HEK293 (cell line): ENCODE results near the gene SEMA4B.

ENCODE experiments used
- CTCF ChIA-PET: fragments of 350-600 bp; formaldehyde crosslinking; extraction: SDS; loops from one replicate; lab custom pipeline; 2021; ENCODE audit warnings: antibody characterized with exemption; lab: Yijun Ruan, JAX
- POLR2A ChIA-PET: fragments of 300-600 bp; formaldehyde crosslinking; extraction: SDS; loops from one replicate; lab custom pipeline; 2020; ENCODE audit warnings: antibody characterized with exemption, inconsistent platforms; lab: Yijun Ruan, JAX
- H3K27ac ChIP-seq: fragments of 200-500 bp; sonication (Bioruptor generic); 2 replicates; pipeline ENCODE4 v1.5.1; 2014; ENCODE audit warnings: low read depth, low read length, control low read depth, inconsistent platforms; ENCODE audit errors: extremely low read depth
- H3K36me3 ChIP-seq, 2 experiments: fragments of 200-500 bp in 1 of 2; sonication (Bioruptor generic) in 1 of 2; 1 replicate in 1 of 2; 2 replicates in 1 of 2; pipeline ENCODE4 v1.5.1; 2014 to 2017; ENCODE audit warnings: inconsistent platforms in 2 of 2, low read length in 2 of 2; ENCODE audit not compliant: control insufficient read depth in 2 of 2, insufficient read depth in 1 of 2
- H3K4me1 ChIP-seq: fragments of 200-500 bp; sonication (Bioruptor generic); 2 replicates; pipeline ENCODE4 v1.5.1; 2014; ENCODE audit warnings: mild to moderate bottlenecking, low read length, inconsistent platforms; ENCODE audit not compliant: control insufficient read depth, insufficient read depth
- H3K4me3 ChIP-seq: 2 replicates; pipeline ENCODE4 v1.5.1; 2011; ENCODE audit warnings: low read depth, mild to moderate bottlenecking, control low read depth, low read length, moderate library complexity
- H3K9me3 ChIP-seq: fragments of 200-500 bp; sonication (Bioruptor generic); 2 replicates; pipeline ENCODE4 v1.5.1; 2014; ENCODE audit warnings: low read depth, low read length, inconsistent platforms; ENCODE audit not compliant: control insufficient read depth, insufficient read depth
- GFI1B ChIP-seq: fragments of 450-650 bp; formaldehyde crosslinking; IDR thresholded peaks from 2 replicates; pipeline ENCODE4 v1.5.1; 2016; ENCODE audit warnings: missing biosample characterization, missing genetic modification characterization
- IKZF3 ChIP-seq: fragments of 450-650 bp; IDR thresholded peaks from 2 replicates; pipeline ENCODE4 v1.5.0; 2018; ENCODE audit warnings: missing biosample characterization, mild to moderate bottlenecking, missing genetic modification characterization, moderate library complexity
- KLF16 ChIP-seq: fragments of 450-650 bp; formaldehyde crosslinking; IDR thresholded peaks from 2 replicates; pipeline ENCODE4 v1.5.1; 2017; ENCODE audit warnings: missing biosample characterization, missing genetic modification characterization
- SP2 ChIP-seq: fragments of 450-650 bp; formaldehyde crosslinking; IDR thresholded peaks from 2 replicates; pipeline ENCODE4 v1.5.1; 2016; ENCODE audit warnings: missing biosample characterization, missing genetic modification characterization
- SP3 ChIP-seq: fragments of 450-650 bp; formaldehyde crosslinking; IDR thresholded peaks from 2 replicates; pipeline ENCODE4 v1.5.1; 2016; ENCODE audit warnings: missing biosample characterization, missing genetic modification characterization
- ZBTB17 ChIP-seq: fragments of 450-650 bp; formaldehyde crosslinking; IDR thresholded peaks from 2 replicates; pipeline ENCODE4 v1.5.1; 2016; ENCODE audit warnings: missing biosample characterization, missing genetic modification characterization
- ZBTB21 ChIP-seq: fragments of 450-650 bp; formaldehyde crosslinking; IDR thresholded peaks from 2 replicates; pipeline ENCODE4 v1.5.1; 2017; ENCODE audit warnings: missing biosample characterization, missing genetic modification characterization
- ZNF140 ChIP-seq: fragments of 450-650 bp; formaldehyde crosslinking; IDR thresholded peaks from 2 replicates; pipeline ENCODE4 v1.5.1; 2016; ENCODE audit warnings: missing biosample characterization, missing genetic modification characterization
- ZNF175 ChIP-seq: fragments of 450-650 bp; formaldehyde crosslinking; IDR thresholded peaks from 2 replicates; pipeline ENCODE4 v1.5.1; 2016; ENCODE audit warnings: missing biosample characterization, missing genetic modification characterization
- ZNF211 ChIP-seq: fragments of 450-650 bp; formaldehyde crosslinking; IDR thresholded peaks from 2 replicates; pipeline ENCODE4 v1.5.1; 2016; ENCODE audit warnings: low read depth, missing biosample characterization, missing genetic modification characterization
- ZNF223 ChIP-seq: fragments of 450-650 bp; formaldehyde crosslinking; IDR thresholded peaks from 2 replicates; pipeline ENCODE4 v1.5.1; 2016; ENCODE audit warnings: missing biosample characterization, missing genetic modification characterization
- ZNF266 ChIP-seq: fragments of 450-650 bp; formaldehyde crosslinking; IDR thresholded peaks from 2 replicates; pipeline ENCODE4 v1.5.1; 2016; ENCODE audit warnings: missing biosample characterization, missing genetic modification characterization, low read depth
- ZNF335 ChIP-seq: fragments of 450-650 bp; formaldehyde crosslinking; conservative IDR thresholded peaks from 2 replicates; pipeline ENCODE4 v1.5.1; 2016; ENCODE audit warnings: missing biosample characterization, missing genetic modification characterization
- ZNF354C ChIP-seq: fragments of 450-650 bp; formaldehyde crosslinking; IDR thresholded peaks from 2 replicates; pipeline ENCODE4 v1.5.1; 2016; ENCODE audit warnings: missing biosample characterization, missing genetic modification characterization, low read depth, borderline replicate concordance
- ZNF426 ChIP-seq: fragments of 450-650 bp; formaldehyde crosslinking; IDR thresholded peaks from 2 replicates; pipeline ENCODE4 v1.5.1; 2017; ENCODE audit warnings: missing biosample characterization, missing genetic modification characterization, mild to moderate bottlenecking, inconsistent platforms, moderate library complexity
- ZNF473 ChIP-seq: fragments of 450-650 bp; formaldehyde crosslinking; IDR thresholded peaks from 2 replicates; pipeline ENCODE4 v1.5.1; 2017; ENCODE audit warnings: missing biosample characterization, missing genetic modification characterization
- ZNF664 ChIP-seq: fragments of 450-650 bp; formaldehyde crosslinking; IDR thresholded peaks from 2 replicates; pipeline ENCODE4 v1.5.1; 2016; ENCODE audit warnings: missing biosample characterization, missing genetic modification characterization
- ZNF785 ChIP-seq: fragments of 450-650 bp; formaldehyde crosslinking; IDR thresholded peaks from 2 replicates; pipeline ENCODE4 v1.5.1; 2016; ENCODE audit warnings: missing biosample characterization, missing genetic modification characterization
- ZNF830 ChIP-seq: fragments of 450-650 bp; IDR thresholded peaks from 2 replicates; pipeline ENCODE4 v1.5.0; 2018; ENCODE audit warnings: missing biosample characterization, missing genetic modification characterization, low read depth, mild to moderate bottlenecking, moderate library complexity
- TF ChIP-seq, protein P1 (sequence below): fragments of 450-650 bp; formaldehyde crosslinking; IDR thresholded peaks from 2 replicates; pipeline ENCODE4 v1.5.1; 2016; ENCODE audit warnings: missing biosample characterization, missing genetic modification characterization
- TF ChIP-seq, protein P2 (sequence below): sonication (generic); formaldehyde crosslinking; IDR thresholded peaks from 2 replicates; pipeline ENCODE4 v1.8.1; 2022; ENCODE audit warnings: mild to moderate bottlenecking, moderate library complexity, missing genetic modification reagents
- TF ChIP-seq, protein P3 (sequence below): fragments of 450-650 bp; formaldehyde crosslinking; IDR thresholded peaks from 2 replicates; pipeline ENCODE4 v1.5.1; 2017; ENCODE audit warnings: missing biosample characterization, missing genetic modification characterization
- TF ChIP-seq, protein P4 (sequence below): fragments of 450-650 bp; formaldehyde crosslinking; IDR thresholded peaks from 2 replicates; pipeline ENCODE4 v1.5.1; 2016; ENCODE audit warnings: missing biosample characterization, missing genetic modification characterization
- TF ChIP-seq, protein P5 (sequence below): fragments of 450-650 bp; formaldehyde crosslinking; IDR thresholded peaks from 2 replicates; pipeline ENCODE4 v1.5.1; 2016; ENCODE audit warnings: missing biosample characterization, missing genetic modification characterization
- TF ChIP-seq, protein P6 (sequence below): fragments of 450-650 bp; formaldehyde crosslinking; IDR thresholded peaks from 2 replicates; pipeline ENCODE4 v1.5.1; 2016; ENCODE audit warnings: missing biosample characterization, missing genetic modification characterization

SEMA4B gene

DNA sequence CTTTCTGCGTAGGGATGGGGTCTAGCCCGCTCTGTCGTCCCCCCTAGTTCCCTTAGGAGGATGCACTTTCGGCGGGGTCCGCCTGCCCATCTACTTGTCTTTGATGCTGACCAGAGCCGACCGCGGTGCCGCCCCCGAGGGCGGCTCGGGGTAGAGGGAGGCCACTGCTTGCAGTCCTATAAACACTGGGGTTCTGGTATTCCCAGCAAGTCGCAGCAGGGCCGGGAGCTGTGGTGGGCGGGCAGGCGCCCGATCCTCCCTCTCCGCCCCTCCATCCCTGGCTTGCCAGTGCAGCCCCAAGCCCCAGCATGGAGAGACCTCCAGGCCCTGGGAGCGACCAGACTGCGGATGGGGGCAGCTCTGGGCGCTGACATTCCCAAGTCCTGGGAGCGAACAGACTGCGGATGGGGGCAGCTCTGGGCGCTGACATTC lies 830 bp downstream of the SEMA4B start:
- ChIA-PET CTCF (interaction anchor here (0.7 to 3.5 kb wide), 6 partner anchors 12 to 730 kb away, joined by 3 to 20 read pairs (median 4); no protein-coding TSS in a partner anchor), POLR2A (interaction anchor here (1.2 to 4.3 kb wide), 11 partner anchors 10 to 47 kb away, joined by 4 to 48 read pairs (median 7); partner anchors contain the start of genes CIB1, GDPGP1 and TTLL13)
- Histone ChIP-seq H3K27ac (no peak overlapping the region; the same call in 1 of the 2 replicates), H3K36me3 (no peaks in the 10 kb centered on the region), H3K9me3 (no peaks in the 10 kb centered on the region), H3K4me3 (peak overlapping the region; percentile 67), H3K4me1 (peaks cover 8% of the 10 kb centered on the region)
- no peak for TF ChIP-seq ZNF785 (tag by site-specific recombination)
- TF ChIP-seq, protein P1, sequence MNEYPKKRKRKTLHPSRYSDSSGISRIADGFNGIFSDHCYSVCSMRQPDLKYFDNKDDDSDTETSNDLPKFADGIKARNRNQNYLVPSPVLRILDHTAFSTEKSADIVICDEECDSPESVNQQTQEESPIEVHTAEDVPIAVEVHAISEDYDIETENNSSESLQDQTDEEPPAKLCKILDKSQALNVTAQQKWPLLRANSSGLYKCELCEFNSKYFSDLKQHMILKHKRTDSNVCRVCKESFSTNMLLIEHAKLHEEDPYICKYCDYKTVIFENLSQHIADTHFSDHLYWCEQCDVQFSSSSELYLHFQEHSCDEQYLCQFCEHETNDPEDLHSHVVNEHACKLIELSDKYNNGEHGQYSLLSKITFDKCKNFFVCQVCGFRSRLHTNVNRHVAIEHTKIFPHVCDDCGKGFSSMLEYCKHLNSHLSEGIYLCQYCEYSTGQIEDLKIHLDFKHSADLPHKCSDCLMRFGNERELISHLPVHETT (tag by site-specific recombination): no peak
- TF ChIP-seq SP3: 0 out of 2 replicates have a peak, but pooled peaks have one; percentile 19
- no peak for TF ChIP-seq ZNF211
- TF ChIP-seq ZNF335 (tag by site-specific recombination): peak; percentile 17; the same call in 1 of the 2 replicates
- TF ChIP-seq, protein P2, sequence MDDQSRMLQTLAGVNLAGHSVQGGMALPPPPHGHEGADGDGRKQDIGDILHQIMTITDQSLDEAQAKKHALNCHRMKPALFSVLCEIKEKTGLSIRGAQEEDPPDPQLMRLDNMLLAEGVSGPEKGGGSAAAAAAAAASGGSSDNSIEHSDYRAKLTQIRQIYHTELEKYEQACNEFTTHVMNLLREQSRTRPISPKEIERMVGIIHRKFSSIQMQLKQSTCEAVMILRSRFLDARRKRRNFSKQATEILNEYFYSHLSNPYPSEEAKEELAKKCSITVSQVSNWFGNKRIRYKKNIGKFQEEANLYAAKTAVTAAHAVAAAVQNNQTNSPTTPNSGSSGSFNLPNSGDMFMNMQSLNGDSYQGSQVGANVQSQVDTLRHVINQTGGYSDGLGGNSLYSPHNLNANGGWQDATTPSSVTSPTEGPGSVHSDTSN: no peak
- peak; percentile 60 for TF ChIP-seq SP2 (tag by site-specific recombination)
- 0 out of 2 replicates have a peak, but pooled peaks have one; percentile 10 for TF ChIP-seq IKZF3 (tag by site-specific recombination)
- no peak for TF ChIP-seq ZNF664

DNA sequence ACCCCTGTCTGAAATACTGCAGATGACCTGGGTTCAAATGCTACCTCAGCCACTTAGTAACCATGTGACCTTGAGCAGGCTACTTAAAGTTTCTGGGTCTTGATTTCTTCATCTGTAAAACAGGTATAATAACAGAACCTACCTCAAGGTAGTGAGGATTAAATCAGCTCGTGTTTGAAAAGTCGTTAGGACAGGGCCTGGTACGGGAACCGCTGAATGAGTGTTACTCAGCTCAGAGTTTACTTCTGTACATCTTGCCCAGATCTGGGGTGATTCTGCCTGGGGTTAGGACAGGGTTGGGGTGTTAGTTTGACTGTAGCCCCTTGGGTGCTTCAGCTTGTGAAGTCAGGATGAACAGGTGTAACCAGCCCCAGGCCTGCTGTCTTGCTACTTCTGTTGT lies 1.8 kb downstream of the SEMA4B start:
- POLR2A ChIA-PET: interaction anchor here (0.6 to 4.3 kb wide), 5 partner anchors 11 to 584 kb away, joined by 4 to 48 read pairs (median 9); partner anchors contain the start of genes CIB1 and GDPGP1
- H3K27ac ChIP-seq: no peak overlapping the region
- CTCF ChIA-PET: interaction anchor here (0.6 to 3.5 kb wide), 6 partner anchors 11 to 1596 kb away, joined by 3 to 33 read pairs (median 4); no protein-coding TSS in a partner anchor
- no peak overlapping the region for H3K4me3 ChIP-seq
- peaks cover 8% of the 10 kb centered on the region for H3K4me1 ChIP-seq
- H3K36me3 ChIP-seq: no peaks in the 10 kb centered on the region
- no peaks in the 10 kb centered on the region for H3K9me3 ChIP-seq
- TF ChIP-seq ZNF354C (tag by site-specific recombination) (no peak), ZNF830 (tag by site-specific recombination) (no peak), ZNF175 (no peak), ZNF266 (no peak), GFI1B (tag by site-specific recombination) (no peak), ZBTB17 (tag by site-specific recombination) (no peak), KLF16 (tag by site-specific recombination) (no peak), ZNF426 (tag by site-specific recombination) (no peak), ZNF140 (tag by site-specific recombination) (no peak), ZBTB21 (tag by site-specific recombination) (no peak), ZNF223 (tag by site-specific recombination) (no peak), ZNF473 (tag by site-specific recombination) (no peak)
- TF ChIP-seq, protein P3, sequence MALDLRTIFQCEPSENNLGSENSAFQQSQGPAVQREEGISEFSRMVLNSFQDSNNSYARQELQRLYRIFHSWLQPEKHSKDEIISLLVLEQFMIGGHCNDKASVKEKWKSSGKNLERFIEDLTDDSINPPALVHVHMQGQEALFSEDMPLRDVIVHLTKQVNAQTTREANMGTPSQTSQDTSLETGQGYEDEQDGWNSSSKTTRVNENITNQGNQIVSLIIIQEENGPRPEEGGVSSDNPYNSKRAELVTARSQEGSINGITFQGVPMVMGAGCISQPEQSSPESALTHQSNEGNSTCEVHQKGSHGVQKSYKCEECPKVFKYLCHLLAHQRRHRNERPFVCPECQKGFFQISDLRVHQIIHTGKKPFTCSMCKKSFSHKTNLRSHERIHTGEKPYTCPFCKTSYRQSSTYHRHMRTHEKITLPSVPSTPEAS (tag by site-specific recombination): no peak
- TF ChIP-seq, protein P4, sequence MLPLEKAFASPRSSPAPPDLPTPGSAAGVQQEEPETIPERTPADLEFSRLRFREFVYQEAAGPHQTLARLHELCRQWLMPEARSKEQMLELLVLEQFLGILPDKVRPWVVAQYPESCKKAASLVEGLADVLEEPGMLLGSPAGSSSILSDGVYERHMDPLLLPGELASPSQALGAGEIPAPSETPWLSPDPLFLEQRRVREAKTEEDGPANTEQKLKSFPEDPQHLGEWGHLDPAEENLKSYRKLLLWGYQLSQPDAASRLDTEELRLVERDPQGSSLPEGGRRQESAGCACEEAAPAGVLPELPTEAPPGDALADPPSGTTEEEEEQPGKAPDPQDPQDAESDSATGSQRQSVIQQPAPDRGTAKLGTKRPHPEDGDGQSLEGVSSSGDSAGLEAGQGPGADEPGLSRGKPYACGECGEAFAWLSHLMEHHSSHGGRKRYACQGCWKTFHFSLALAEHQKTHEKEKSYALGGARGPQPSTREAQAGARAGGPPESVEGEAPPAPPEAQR: no peak
- TF ChIP-seq, protein P5, sequence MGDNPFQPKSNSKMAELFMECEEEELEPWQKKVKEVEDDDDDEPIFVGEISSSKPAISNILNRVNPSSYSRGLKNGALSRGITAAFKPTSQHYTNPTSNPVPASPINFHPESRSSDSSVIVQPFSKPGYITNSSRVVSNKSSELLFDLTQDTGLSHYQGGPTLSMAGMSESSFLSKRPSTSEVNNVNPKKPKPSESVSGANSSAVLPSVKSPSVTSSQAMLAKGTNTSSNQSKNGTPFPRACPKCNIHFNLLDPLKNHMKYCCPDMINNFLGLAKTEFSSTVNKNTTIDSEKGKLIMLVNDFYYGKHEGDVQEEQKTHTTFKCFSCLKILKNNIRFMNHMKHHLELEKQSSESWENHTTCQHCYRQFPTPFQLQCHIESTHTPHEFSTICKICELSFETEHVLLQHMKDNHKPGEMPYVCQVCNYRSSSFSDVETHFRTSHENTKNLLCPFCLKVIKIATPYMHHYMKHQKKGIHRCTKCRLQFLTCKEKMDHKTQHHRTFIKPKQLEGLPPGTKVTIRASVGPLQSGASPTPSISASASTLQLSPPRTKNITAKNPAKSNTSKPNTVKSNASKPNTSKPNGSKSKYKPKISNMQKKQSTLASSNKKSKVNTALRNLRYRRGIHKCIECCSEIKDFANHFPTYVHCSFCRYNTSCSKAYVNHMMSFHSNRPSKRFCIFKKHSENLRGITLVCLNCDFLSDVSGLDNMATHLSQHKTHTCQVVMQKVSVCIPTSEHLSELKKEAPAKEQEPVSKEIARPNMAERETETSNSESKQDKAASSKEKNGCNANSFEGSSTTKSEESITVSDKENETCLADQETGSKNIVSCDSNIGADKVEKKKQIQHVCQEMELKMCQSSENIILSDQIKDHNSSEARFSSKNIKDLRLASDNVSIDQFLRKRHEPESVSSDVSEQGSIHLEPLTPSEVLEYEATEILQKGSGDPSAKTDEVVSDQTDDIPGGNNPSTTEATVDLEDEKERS (tag by site-specific recombination): no peak
- TF ChIP-seq, protein P6, sequence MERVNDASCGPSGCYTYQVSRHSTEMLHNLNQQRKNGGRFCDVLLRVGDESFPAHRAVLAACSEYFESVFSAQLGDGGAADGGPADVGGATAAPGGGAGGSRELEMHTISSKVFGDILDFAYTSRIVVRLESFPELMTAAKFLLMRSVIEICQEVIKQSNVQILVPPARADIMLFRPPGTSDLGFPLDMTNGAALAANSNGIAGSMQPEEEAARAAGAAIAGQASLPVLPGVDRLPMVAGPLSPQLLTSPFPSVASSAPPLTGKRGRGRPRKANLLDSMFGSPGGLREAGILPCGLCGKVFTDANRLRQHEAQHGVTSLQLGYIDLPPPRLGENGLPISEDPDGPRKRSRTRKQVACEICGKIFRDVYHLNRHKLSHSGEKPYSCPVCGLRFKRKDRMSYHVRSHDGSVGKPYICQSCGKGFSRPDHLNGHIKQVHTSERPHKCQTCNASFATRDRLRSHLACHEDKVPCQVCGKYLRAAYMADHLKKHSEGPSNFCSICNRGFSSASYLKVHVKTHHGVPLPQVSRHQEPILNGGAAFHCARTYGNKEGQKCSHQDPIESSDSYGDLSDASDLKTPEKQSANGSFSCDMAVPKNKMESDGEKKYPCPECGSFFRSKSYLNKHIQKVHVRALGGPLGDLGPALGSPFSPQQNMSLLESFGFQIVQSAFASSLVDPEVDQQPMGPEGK (tag by site-specific recombination): no peak
